DLD1 (cell line): ENCODE data around the gene MLEC.

ENCODE experiments used
- in situ Hi-C: cut with HindIII; loops from 2 replicates; pipeline ENCODE4 v1.10.0; 2017; ENCODE audit warnings: low sequenced_read_pairs

The MLEC gene

DNA sequence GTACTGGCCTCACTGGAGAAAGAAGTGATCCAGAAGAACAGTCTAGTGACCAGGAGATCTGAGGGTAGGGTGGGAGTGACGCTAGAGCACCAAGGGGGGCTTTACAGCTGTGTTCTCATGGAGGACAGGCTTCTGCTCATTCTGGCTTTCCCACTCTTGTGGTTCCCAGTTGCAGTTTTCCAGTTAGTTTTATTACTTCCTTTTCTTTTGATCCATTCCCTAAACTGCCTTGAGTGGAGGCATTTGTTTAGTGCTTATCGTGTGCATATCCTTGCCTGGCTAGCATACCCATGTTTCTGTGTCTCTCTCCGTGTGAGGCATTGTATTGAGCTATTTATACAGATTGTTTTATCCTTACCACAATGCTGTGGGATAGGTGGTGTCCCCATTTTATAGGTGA lies 4.0 kb downstream of the MLEC start:
- in situ Hi-C loops: no loop called here

GRCh38 chr12:120692524-120693033 lies 5.6 kb downstream of the MLEC start:
- in situ Hi-C loops: no loop called here

- in situ Hi-C loops: no loop called here
Observed at GRCh38 chr12:120693848-120694247, 6.9 kb downstream of the MLEC start.

- in situ Hi-C loops: no loop called here
Observed at GRCh38 chr12:120696626-120697025, 9.7 kb downstream of the MLEC start.

DNA sequence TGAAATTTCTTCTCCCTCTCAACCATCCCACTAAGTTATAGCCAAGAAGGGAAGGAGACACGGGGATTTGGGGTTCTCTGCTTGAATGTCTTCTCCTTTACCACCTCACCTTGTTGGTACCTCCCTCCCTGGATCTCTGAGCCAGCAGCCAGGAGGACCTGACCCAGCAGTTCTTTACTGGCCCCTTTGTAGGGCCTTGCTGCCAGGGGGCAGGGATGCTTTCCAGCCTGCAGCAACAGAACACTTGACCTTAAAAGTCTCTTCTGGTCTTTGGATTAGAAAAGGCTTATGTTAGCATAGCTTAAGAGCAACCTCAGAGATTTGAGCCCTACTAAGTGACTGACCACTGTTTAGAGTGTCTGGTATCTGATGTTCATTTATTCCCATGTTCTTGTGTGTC lies 10.4 kb downstream of the MLEC start:
- in situ Hi-C loops: no loop called here

DNA sequence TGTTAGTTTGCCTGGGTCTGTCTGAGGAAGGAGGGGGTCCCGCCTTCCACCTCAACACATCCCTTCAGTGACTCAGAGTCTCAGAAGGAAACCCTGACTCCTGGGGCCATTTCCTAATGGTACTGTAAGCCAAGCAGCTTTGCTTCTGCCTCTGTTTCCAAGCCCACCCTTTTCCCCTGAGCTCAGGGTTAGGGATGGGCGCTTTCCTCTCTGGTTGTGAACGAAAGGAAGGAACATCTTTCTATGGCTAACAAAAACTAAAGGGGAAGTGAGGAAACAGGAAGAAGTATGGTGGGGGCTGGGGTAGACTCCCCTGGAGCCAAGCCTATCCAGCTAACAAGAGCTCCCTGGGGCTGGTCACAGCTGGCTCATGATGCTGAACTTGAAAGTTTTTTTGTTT lies 11.7 kb downstream of the MLEC start:
- in situ Hi-C loops: no loop called here

- in situ Hi-C loops: no loop called here
Observed at GRCh38 chr12:120699553-120699952, 12.6 kb downstream of the MLEC start.

DNA sequence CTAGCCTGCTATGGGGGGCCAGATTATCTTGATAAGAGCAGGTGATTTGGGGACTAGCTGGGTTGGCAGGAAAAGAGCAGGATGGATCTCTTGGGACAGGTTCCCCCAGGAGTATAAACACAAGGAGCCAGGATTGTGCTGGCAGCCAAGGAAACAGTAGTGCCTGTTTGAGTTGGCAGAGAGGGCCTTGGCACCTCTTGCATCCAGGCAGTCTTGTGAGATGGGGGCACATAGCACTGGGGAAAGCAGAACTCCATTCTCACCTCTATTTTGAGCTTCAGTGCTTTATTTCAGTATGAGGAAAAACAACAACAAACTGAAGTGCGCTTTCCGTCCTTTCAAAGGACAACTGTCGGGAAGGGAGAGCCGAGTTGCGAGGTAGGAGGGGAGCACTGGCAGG lies 13.9 kb downstream of the MLEC start:
- in situ Hi-C loops: no loop called here

- in situ Hi-C loops: no loop called here
Observed at GRCh38 chr12:120702637-120703036, 15.7 kb downstream of the MLEC start.

DNA sequence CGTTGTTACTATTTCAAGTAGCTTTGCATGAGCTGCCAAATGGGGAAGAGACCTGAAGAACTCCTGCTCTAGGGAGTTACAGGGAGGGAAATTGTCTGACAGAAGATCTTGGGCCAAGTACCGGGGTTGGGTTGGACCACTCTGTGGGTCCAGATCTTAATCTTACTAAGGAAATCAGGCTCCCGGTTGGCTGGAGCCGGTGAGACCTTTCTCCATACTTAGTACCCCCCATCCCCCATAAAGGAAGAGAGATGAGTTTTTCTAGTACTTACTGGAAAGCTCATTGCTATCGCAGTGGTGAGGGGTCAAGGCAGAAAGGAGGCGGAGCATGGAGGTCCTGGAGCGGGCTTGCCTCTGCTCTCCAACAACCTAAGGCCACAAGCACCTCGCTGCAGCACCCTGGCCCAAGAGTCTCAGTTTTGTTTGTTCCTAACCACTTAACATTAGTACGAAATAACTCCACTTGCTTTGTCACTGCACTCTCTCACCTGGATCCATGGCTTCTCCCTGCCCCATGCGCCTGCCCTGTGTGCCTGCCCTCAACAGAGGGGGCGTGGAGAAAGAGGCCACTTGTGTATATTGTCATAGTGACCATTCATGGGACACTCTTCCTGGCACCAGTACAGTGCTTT lies 16.5 kb downstream of the MLEC start:
- in situ Hi-C loops: no loop called here

DNA sequence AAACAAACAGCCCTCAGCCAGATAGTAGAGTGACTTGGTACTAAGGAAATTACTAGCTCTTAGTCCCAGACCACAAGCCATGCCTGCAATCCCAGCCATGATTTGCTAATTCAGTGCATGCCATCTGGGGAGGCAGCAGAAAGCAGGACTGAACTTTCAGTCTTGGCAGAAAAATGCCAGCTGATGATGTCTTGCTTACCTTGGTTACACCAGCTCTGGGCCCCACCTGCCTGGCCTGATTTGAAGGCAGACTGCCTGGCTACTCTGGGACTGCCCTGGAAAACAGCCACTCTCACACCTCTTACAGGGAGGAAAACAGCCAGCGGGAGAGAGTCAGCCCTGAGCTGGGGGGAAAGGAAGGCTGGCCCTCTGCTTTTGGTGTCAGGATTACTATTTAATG lies 18.7 kb downstream of the MLEC start:
- in situ Hi-C loops: no loop called here

GRCh38 chr12:120706029-120706428 lies 19.1 kb downstream of the MLEC start:
- in situ Hi-C loops: no loop called here

DNA sequence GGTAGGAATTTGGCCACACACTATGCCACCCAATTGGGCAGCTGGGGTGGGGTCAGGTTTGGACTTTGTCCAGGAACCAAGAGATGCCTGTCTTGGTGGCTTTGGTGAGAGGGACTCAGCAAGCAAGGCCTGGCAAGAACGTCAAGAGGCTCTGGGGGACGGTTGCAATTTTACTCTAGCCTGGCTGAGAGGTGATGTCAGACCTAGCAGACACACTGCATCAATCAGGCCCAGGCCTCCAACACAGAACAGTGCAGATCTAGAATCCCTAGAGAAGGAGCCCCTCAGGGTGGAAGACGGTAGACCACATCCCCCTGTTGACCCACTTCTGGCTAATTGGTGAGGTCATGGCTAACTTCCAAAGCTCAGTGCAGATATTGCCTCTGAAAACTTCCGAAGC lies 21.7 kb downstream of the MLEC start:
- in situ Hi-C loops: no loop called here

- in situ Hi-C loops: no loop called here
Observed at GRCh38 chr12:120710031-120710804, 23.3 kb downstream of the MLEC start, which contains the start of gene UNC119B. Gene UNC119B, plus strand, starts transcription at chr12:120710458. Its CDS starts 17 bp downstream, at chr12:120710475.

DNA sequence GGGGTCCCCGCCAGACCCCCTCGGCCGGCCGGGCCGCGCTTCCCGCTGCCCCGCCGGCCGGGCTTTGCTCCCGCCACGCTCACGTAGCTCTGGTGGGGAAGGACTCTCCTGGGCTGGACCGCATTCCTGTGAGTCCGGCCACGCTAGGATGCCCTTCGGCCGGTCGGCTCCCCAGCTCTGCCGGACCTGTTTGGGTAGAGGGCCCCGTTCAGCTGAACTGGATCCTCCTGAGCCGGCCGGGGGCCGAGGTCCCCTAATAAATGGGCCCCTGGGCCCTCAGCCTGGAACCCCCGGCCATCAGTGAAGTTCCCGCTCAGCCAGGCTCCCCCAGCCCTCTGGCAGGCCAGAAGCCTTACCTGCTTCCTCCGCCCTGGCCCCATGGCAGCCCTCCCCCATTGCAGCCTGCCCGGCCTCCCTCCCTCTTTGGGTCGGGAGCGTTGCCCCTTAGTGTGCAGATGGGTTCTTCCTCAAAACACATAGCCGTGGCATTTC lies 23.9 kb downstream of the MLEC start:
- in situ Hi-C loops: no loop called here

GRCh38 chr12:120711411-120711810 lies 24.5 kb downstream of the MLEC start:
- in situ Hi-C loops: no loop called here

DNA sequence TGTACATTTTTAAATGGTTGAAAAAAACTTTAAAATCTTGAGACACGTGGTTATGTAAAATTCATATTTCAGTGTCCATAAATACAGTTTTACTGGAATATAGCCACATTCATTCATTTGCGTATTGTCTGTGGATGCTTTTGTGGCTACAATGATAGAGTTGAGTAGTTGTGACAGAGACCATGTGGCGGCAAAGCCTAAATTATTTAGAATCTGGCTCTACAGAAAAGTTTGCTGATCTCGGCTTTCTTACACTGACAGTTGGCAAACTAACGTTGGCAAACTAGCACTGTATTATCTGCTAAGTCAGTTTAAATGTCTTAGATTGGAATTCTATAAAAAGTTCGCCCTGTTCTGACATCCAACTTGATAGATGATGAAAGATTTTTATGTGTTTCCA lies 25.7 kb downstream of the MLEC start:
- in situ Hi-C loops: no loop called here

DNA sequence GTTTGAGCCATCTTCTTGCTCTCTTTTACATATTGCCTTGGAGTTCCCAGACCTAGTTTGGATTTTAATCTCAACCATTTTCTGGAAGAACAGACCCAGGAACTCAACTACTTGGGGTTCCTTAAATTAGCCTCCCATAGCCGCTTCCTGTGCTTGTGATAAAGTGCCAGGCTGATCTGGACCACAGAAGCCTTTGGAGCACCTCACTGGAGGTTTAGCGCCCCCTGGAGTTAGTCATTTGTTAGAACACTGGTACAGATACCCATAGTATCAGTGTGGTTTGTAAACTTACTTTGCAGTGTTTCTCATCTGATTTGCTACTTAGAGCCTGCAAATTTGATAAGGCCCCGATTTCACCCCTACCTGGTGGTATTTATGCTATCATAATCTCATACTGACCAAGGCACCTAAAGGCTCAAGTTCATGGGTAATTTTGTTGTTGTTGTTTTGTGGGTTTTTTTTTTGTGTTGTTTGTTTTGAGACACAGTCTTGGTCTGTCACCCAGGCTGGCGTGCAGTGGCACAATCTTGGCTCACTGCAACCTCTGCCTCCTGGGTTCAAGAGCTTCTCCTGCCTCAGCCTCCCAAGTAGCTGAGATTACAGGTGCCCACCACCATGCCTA lies 27.0 kb downstream of the MLEC start:
- in situ Hi-C loops: no loop called here

GRCh38 chr12:120718055-120718454 lies 31.1 kb downstream of the MLEC start:
- in situ Hi-C loops: no loop called here

GRCh38 chr12:120719072-120719471 lies 32.1 kb downstream of the MLEC start:
- in situ Hi-C loops: no loop called here

DNA sequence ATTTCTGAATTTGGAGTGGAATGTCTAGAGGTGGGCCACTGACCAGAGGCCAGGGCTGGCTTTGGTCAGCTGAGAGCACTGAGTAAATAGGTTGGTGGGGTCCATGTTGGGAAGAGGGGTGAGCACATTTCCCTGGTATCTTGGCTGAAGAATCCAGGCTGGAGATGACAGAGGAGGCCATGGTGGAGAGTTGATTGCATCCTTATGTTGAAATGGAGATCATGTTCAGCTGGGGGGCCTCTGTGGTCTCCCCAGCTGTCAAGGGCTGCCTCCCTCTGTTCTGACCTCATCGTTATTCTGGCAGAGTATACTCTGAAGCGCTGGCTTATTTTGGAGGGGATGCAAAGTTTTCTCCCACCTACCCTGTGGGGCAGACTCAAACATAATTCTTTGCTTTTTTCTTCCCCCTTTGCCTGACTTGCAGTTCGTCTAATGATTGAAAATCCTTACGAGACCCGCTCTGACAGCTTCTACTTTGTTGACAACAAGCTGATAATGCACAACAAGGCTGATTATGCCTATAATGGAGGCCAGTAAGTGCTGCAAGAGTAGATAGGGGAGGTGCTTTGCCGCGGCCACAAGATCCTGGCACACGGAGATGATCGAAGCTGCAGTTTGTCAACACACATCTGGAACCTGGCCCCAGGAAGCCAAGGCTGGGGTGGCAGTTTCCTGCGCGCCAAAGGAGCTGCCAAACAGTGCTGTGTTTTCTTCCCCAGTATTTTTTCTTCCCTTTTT lies 32.7 kb downstream of the MLEC start:
- in situ Hi-C loops: no loop called here
